ENCODE results near the gene RNF130. TPM values are rescaled to one million over a fixed set of nuclear protein-coding genes. Genes with fewer than 3 reads are reported as not detected.

The RNF130 gene
- total and polyA plus RNA-seq, 9 of the 15 experiments (the other 6 are each of a cell fraction or from before 2014, with no cell fraction given) = 5.8 to 39.4 (median 27.1) TPM

DNA sequence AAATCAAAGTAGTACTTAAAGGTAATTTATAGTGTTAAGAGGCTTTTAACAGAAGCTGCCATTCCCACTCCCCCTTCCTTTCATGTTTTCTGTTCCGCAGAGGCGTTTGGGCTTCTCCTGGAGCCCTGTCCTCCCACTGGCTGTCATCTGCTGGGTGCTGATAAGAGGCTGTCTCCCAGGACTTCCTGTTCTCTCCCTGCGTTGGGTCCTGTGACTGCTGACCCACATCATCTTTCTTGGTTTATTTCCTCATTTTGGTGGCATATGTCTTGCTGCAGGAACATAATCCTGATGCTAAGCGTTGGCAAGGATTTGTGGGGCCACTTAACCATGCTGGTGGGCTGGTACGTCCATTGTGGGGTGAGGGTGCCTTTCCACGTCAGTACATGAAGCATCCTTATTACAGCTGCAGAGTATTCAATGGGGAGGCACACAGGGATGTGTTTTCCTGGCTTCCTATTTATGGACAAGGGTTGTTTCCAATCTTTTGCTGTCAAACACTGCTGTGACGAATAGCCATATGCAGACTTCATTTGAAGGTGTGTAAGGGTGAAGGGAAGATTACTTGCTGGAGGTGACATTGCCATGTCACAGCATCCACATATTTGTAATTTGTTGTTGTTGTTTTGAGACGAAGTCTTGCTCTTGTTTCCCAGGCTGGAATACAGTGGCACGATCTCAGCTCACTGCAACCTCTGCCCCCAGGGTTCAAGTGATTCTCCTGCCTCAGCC, 22.3 kb upstream of the RNF130 start (continued):
- TF ChIP-seq, protein P1, sequence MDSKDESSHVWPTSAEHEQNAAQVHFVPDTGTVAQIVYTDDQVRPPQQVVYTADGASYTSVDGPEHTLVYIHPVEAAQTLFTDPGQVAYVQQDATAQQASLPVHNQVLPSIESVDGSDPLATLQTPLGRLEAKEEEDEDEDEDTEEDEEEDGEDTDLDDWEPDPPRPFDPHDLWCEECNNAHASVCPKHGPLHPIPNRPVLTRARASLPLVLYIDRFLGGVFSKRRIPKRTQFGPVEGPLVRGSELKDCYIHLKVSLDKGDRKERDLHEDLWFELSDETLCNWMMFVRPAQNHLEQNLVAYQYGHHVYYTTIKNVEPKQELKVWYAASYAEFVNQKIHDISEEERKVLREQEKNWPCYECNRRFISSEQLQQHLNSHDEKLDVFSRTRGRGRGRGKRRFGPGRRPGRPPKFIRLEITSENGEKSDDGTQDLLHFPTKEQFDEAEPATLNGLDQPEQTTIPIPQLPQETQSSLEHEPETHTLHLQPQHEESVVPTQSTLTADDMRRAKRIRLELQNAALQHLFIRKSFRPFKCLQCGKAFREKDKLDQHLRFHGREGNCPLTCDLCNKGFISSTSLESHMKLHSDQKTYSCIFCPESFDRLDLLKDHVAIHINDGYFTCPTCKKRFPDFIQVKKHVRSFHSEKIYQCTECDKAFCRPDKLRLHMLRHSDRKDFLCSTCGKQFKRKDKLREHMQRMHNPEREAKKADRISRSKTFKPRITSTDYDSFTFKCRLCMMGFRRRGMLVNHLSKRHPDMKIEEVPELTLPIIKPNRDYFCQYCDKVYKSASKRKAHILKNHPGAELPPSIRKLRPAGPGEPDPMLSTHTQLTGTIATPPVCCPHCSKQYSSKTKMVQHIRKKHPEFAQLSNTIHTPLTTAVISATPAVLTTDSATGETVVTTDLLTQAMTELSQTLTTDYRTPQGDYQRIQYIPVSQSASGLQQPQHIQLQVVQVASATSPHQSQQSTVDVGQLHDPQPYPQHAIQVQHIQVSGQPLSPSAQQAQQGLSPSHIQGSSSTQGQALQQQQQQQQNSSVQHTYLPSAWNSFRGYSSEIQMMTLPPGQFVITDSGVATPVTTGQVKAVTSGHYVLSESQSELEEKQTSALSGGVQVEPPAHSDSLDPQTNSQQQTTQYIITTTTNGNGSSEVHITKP (IDR thresholded peaks at IDR 0.05; ENCODE audit: partially characterized antibody) = peak; percentile 54
- TF ChIP-seq, protein P2, sequence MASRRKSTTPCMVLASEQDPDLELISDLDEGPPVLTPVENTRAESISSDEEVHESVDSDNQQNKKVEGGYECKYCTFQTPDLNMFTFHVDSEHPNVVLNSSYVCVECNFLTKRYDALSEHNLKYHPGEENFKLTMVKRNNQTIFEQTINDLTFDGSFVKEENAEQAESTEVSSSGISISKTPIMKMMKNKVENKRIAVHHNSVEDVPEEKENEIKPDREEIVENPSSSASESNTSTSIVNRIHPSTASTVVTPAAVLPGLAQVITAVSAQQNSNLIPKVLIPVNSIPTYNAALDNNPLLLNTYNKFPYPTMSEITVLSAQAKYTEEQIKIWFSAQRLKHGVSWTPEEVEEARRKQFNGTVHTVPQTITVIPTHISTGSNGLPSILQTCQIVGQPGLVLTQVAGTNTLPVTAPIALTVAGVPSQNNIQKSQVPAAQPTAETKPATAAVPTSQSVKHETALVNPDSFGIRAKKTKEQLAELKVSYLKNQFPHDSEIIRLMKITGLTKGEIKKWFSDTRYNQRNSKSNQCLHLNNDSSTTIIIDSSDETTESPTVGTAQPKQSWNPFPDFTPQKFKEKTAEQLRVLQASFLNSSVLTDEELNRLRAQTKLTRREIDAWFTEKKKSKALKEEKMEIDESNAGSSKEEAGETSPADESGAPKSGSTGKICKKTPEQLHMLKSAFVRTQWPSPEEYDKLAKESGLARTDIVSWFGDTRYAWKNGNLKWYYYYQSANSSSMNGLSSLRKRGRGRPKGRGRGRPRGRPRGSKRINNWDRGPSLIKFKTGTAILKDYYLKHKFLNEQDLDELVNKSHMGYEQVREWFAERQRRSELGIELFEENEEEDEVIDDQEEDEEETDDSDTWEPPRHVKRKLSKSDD (conservative IDR thresholded peaks at IDR 0.05; ENCODE audit: low read length) = no peak
- TF ChIP-seq VEZF1 (CRISPR knock-in tag; IDR thresholded peaks at IDR 0.05) = peak; percentile 94
- TF ChIP-seq YY1 (IDR thresholded peaks at IDR 0.05; ENCODE audit: borderline replicate concordance in 1 of 3, control insufficient read depth in 1 of 3, extremely low read depth in 1 of 3, insufficient read depth in 3 of 3, insufficient read length in 1 of 3, insufficient replicate concordance in 2 of 3, low read depth in 1 of 3, low read length in 2 of 3) = peak in 1 of 3 experiments; percentile 31
- peak; percentile 85 for TF ChIP-seq CC2D1A (IDR thresholded peaks at IDR 0.05)
- peak in 1 of 2 experiments; percentile 73; a peak in 2 of 4 replicates for TF ChIP-seq ZNF639 (CRISPR knock-in tag; conservative IDR thresholded peaks at IDR 0.05 in 1 of 2, IDR thresholded peaks at IDR 0.05 in 1 of 2)
- peak; percentile 96 for TF ChIP-seq MTA2 (IDR thresholded peaks at IDR 0.05; ENCODE audit: low read depth)
- TF ChIP-seq ZNF41 (CRISPR knock-in tag; conservative IDR thresholded peaks at IDR 0.05) = no peak
- TF ChIP-seq MED1 (CRISPR knock-in tag; IDR thresholded peaks at IDR 0.05; ENCODE audit: borderline replicate concordance) = no peak
- TF ChIP-seq ETV6 (IDR thresholded peaks at IDR 0.05; ENCODE audit: borderline replicate concordance in 1 of 2, low read depth in 2 of 2, low read length in 1 of 2) = peak; percentile 91 to 96; a peak in 3 of 4 replicates
- no peak for TF ChIP-seq ETV6 (CRISPR knock-in tag; IDR thresholded peaks at IDR 0.05; ENCODE audit: borderline replicate concordance)
- no peak for TF ChIP-seq NR2C2 (CRISPR knock-in tag; IDR thresholded peaks at IDR 0.05)
- TF ChIP-seq NR2C2 (tag; IDR thresholded peaks at IDR 0.05) = peak; percentile 67
- TF ChIP-seq ZNF316 (IDR thresholded peaks at IDR 0.05) = no peak
